CD4-positive, alpha-beta T cell treated with Interleukin-4 for 4 hours (primary cell): ENCODE measurements around the gene CACTIN.

Experiments used
- DNase-seq: peaks from one replicate; pipeline ENCODE4 v3.0.0-alpha.2; 2020

CACTIN gene

DNA sequence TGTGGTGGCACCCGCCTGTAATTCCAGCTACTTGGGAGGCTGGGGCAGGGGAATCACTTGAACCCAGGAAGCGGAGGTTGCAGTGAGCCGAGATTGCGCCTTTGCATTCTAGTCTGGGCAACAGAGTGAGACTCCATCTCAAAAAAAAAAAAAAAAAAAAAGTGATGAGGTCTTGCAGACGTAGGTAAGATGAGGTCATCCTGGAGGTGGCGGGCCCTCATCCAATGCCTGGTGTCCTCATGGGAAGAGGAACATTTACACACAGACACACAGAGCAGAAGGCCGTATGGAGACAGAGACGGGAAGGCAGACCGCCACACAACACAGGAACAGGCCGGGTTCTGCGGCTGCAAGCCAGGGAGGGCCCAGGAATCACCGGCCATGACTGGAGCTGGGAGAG, 4.4 kb downstream of the CACTIN start:
- DNase-seq = no peak

DNA sequence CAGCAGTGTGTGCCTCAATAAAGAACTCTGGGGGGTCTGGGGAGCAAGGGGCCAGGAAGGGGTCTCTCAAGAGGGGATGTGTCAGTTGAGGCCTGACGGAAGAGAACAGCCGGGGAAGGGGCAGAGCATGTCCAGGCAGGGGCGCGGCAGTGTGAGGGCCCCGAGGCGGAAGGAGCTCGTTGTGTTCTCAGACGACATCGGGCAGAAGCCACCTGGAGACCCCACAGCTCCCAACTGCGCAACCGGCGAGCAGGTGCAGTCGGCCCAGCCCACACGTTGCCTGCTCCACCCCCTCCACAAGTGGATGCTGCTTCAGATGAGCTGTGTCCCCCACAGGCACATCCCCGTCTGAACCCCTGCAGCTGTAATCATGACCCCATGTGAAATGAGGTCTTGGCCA, 4.9 kb downstream of the CACTIN start:
- DNase-seq = no peak

DNA sequence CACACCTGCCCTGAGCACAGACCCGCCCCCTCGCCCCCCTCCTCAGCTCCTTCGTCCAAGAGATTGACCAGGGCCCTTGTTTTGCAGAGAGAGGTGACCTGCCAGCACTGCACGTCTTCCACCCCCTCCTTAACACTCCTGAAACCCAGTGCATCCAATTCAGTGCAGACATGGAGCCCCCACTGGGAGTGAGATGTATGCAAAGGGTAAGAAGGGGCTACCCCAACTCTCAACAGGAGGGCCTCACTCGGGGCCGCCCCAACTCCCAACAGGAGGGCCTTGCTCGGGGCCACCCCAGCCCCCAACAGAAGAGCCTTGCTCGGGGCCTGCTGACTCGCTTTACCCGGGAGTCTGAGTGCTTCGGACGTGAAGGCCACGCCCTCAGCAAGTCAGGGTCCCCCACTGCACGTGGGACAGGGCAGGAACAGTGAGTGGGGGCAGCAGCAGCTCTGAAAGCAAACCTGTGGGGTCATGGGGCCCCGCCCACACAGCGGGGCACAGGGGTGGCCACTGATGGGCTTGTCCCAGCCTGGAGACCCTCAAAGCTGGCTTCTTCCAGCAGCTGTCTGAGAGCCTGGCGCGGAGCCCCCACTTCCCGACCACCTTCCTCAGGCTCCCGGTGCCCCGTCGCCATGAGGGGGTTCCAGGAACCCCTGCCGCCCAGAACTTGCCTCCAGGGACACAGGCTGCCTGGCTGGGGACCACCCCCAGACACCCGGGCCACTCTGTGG, 5.6 kb downstream of the CACTIN start:
- no peak for DNase-seq

DNA sequence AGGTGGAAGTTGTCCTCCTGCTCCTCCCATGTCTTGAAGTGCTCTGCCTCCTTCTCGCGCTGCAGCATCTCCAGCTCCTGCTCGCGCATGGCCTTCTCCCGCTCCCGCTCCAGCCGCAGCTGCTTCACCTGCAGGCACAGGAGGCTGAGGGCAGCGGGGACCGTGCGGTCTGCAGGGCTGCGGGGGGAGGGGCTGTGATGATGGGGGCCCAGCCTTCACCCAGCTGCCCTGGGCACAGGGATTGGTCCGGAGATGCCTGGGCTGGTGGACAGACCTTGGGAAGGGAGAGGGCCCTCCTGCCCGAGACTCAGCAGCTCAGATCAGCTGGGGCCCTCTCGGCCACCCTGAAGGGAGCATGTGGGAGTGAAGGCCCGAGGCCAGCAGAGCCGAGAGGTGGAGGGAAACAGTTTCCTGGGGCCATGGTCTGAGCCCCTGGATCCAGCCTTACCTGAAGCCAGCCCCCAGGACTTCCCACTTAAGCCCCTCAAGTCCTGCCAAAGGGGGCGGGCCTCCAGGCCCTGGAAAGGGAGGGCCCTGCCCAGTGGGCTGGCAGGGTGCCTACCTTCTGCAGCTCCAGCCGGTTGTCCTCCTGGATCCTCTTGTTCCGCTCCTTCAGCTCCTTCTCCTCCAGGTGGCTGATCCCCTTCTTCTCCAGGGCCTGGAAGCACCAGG, 6.3 kb downstream of the CACTIN start:
- DNase-seq = no peak

DNA sequence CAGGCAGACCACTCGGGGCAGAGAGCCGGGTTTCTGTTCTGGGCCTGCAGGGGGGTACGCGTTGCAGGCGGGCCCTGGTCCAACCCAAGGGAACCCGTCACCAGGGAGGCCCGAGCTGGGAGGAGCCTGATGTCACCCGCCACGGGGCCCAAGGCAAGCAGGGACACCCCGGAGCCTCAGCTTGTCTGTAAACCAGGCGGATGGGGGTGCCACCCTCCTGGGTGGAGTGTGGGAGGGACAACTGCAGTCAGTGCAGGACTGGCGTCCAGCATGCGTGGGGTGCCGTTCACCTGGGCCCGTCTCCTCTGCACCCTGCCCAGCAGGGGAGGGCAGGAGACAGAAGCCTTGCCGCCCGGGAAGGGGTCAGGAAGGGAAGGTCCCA, 7.0 kb downstream of the CACTIN start:
- DNase-seq = no peak

DNA sequence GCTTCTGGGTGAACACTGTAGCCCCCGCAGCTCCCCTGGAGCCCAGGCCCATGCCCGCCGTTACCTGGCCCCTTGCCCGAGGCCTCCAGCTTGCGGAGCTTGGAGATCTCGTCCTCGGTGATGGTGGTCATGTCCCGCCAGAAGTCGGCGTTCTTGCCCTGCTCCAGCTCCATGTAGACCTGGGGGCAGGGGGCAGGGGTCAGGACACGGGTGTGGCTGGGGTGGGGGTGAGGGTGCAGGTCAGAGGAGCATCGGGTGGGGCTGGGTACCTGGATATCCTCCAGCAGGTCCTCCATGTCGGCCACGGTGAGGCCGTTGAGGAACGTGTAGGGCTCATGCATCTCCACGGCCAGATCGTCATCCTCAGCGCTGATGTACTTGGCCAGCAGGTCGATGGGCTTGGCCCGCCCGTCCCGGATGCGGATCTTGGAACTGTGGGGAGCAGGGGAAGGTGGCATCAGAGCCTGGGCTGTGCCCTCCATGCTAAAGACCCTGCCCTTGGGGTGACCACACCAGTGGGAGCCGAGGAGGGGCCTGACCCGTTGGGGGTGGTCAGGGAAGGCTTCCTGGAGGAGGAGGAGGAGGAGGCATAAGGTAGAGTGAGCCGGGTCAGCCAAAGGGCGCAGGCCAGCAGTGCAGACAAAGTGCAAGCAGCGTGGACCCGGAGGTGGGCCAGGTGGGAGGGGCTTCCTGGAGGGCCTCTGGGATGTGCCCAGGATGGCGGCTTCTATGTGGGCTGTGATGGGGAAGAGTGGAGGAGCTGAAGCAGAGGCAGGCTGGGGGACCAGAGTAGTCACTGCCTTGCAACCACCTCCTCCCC, 7.6 kb downstream of the CACTIN start:
- no peak for DNase-seq

DNA sequence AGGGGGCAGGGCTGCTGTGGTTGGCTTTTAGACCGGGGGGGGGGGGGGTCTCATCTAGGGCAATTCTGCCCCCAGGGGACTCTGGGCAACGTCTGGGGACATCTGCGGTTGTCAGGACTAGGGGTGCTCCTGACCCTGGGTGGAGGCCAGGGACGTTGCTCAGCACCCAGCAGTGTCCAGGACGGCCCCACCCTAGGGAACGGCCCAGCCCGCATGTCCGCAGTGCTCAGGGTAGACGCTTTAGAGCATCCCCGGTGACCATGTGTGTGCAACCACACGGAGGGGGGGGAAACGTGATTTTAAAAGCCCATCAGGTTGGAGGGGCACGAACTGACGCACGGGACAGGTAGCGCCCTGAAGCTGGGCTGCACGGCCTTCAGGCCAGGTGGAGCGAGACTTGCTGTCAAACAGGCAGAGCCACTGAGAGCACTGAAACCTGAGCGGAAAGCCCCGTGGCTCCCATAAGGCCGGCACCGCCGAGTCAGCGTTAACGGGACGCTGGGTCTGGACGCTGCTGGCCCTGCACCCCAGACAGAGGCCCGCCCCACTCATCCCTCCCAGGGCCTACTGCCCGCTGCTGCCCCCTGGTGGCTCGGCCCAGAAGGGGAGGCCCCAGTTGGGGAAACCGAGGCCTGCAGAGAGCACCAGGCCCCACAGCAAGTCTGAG, 8.3 kb downstream of the CACTIN start:
- peak; percentile 12 for DNase-seq

DNA sequence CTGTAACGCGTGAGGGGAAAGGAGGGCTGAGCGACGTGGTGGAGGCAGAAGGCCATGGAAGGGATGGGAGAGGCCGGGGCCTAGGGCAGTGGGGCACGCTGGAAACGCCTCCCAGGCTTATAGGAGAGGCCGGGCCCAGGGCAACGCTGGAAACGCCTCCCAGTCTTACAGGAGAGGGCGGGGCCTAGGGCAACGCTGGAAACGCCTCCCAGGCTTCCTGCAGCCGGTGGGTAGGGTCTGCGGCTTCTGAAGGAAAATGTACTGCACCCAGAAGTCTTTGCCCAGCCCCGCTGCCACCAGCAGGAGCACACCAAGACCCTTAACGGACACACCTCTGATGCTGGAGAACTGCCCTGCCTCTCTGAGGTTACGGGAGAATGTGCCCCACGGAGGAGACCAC, 9.1 kb downstream of the CACTIN start:
- no peak for DNase-seq

DNA sequence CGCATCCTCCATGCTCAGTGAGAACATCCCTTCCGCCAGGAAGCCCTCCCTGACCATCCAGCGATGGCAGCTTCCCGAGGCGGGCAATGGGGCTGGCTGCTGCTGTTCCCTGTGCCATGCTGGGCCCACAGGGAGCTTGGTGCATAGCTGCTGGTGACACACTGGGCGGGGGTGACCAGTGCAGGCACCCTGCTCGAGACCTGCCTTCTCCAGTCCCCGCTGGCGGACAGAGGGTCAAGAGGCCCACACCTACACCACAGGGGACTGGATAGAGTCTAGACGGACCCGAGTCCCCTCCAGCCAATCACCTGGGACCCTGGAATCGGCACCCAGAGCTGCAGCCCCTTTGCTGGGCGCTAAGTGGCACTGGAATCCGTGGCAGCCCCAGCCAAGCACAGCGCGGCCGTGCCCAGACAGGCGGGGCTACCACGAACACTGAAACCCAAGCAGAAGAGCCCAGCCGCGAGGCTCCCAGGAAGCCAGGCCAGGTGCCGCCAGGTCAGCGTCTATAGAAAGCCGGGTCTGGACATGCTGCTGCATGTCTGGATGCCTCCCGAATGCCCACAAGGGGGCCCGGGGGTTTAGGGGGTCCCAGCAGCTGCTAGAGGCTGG, 11.0 kb downstream of the CACTIN start:
- no peak for DNase-seq

DNA sequence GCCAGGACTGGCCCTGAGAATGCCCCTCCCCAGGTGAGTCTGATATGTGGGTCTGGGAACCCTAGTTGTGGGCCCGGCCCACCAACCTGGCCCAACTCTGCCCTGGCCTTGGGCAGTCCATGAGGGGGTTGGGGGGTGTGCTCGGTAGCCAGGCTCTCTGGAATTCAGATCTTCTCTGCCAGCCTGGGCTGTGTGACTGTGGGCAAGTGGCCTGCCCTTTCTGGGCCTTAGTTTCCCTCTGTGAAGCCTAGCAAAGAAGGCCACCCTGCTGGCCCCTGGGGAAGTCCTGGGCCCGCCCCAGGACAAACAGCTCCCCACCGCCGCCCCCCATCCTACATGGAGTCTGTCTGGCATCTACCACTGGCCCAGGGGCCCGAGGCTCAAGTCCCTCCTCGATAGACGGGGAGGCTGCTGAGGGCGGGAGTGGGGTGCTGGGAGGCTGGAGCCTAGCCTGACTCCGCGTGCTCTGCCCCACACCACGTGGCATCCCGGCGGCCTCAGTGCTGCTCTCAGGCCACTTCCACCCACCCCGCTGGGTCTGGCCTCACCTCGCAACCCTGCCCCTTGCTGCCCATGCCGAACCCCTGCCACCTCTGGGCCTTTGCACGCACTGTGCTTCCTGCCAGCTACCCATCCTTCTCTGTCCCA, 11.6 kb downstream of the CACTIN start:
- no peak for DNase-seq

DNA sequence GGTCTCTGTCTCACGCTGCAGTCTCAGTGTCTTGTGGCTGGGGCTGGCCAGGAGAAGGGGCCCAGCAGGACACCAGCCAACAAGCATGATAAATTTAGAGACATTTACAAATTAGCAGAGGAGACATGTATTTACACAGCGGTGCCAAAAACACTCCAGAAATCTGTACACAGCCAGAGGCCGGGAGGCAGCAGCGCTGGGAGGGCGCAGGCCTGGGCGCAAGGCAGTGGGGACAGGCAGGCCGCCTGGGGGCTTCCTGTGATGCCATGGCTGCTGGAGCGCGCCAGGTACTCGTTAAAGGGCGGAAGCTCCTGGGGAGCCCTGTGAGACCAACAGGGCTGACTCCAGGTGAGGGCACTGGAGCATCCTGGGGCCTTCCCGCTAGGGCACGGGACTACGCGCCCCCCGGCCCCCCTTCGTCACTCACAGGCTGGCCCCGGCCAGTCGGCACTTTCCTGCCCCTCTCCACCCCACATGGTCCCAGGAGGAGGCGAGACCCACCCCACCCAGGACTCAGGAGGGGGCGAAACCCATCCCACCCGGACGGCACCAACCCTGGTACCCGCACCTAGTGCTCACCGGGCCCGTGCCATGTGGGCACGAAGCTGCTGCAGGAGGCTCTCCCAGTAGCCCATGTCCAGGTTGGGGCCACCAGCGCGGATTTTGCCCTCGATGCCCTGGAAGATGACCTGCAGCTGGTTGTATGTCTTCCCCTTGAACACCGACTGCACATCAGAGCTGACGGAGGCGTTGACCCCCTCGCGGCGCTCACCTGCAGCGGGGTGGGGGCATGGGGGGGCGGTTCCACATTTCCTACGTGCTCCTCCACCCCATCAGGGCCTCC, 12.6 kb downstream of the CACTIN start:
- DNase-seq = no peak

DNA sequence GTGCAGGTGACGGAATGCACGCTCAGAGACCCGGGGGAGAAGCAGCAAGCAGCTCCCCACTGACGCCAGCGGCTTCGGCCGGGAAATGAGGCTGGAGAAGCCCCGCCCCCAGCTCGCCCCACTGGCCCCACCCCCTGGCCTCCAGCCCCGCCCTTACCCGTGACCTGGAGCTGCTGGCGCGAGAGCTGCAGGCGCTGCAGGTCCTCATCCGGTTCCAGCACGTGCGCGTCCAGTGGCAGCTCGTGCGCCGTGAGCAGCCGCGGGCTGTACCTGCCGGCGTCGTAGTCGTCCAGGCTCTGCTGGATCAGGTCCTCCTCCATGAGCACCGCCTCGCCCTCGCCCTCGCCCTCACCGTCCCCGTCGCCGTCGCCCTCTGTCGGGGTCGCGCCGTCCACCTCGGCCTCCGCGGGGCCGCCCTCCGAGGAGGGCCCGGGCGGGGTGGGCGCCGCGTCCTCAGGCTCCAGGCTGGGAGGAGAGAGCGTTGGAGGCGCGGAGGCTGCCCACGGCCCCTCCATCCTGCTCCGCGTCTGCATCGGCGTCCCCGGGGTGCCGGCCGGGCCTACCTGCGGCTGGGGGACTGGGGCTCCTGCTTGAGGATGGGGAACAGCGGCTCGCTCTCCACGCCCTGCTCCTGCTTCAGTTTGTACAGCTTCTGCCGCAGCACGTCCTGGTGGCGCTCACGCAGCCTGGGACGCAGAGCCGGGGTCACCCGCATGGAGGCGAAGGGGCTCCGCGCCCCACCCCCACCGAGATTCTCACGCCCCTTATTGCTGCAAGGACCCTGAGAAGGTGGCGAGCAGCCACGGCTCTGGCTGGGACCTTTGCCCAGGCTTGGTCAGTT, 13.5 kb downstream of the CACTIN start:
- DNase-seq = no peak

DNA sequence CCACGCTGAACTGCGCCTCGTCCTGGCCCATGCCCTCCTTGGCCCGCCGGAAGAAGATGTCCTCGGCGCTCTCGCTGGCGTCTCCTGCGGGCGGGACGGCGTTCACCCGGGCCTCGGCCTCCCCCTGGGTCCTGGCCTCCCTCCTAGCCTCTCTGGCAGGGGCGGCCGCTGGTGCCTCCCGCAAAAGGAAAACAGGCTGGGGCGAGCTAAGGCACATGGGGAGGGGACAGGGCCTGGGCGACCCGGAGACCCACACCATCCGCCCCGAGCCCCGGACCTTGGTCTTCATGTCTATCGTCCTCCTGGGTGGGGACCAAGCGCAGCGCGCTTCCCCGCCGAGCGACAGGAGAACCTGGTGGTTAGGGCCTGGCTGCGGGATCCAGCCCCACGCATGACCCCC, 14.3 kb downstream of the CACTIN start:
- DNase-seq = no peak

DNA sequence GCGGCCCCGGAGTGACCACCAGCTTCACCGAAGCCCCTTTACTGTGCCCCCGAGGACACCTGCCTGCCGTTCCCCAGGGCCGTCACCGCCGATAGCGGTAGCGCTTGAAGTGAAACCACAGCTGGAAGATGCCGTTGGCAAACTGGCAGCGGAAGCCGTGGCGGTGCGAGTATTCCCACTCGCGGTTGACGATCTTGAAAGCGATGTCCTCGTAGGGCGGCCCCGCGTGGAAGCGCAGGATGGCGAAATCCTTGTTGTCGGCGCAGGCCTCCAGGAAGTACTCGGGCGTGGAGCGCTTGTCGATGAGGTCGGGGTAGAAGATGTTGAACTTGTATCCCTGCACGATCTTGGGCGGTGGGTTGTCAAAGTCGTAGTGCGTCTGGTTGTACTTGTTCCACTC, 14.7 kb downstream of the CACTIN start:
- DNase-seq = no peak

DNA sequence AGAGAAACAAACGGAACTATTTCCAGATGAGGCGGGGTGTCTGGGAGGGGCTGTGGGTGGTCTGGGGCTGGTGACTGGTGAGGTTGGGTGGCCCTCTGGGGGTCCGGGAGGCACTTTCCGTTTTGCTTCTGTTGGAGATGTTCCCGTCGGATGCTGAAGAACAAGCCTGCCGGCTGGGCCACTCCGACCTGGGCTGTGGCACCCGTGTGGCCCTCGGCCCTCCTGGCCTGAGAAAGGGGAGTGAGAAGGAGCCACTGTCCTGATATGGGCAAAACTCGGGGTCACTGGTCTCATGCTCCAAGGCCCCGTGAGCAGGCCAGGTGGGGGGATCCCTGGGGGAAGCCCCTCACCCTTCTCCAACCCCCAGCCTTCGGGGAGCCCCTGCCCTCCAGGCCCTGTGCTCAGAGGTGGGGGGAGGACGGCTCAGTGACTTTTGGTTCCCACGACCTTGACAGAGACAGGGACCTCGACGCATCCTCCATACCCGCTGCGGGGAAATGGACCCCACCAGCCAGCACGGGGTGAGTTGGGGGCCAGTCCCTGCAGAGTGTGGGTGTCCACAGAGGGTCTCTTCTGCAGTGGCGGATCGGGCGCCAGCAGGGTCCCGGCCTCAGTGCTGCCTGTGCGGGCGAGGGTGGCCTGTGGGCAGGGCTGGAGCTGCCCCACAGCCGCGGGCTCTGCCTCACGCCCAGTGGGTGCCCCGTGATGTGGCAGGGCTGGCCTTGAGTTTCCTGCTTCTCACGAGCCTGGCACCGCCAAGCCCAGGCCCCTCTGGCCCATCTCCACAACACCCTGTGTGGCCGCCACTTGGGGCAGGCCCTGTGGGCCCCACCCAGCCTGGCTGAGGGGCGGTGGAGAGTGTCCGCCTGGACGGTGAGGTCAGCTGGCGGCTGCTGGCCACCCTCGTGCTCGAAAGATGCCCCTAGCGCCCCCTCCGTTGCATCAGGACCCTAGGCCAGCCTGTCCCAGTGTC, 15.6 kb downstream of the CACTIN start:
- no peak for DNase-seq

DNA sequence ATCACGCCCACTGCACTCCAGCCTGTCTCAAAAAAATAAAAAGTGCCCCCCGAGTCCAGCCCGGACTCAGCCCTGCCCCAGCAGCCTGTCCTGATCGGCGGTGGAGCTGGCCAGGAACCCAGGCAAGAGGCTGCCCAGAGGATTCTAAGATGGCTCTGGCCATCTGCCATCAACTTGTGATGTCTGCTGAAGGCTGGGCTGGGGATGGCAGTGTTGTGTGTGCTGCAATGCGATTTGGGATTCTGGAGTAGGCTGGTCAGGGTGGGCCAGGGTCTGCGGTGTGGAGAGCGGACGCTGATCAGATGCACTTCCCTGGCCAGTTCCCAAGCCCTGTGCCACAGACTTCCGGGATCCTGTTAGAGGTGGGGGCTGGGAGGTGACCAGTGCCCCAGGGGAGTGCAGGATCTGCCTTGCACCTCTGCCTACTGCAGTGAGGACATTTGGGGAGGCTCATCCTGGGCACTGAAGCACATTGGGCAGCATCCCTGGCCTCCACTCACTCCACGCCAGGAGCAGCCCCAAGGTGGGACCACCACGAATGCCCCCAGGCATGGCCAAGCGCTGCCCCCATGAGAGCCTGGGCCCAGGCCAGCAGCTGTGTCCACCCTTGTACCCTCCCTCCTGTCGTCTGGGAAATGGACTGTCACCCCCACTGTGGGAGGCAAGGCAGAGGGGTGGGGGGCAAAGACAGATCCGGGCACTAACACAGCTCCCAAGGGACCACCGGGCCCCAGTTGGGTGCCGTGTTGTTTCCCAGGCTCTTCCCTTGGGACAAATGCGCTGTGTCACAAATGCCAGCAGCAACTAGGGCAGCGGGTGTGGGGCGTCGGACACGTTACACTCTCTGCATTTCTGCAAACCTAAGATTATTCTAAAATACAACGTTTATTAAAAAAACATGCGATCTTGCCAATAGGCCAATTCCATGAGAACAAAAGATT, 16.5 kb downstream of the CACTIN start:
- DNase-seq = no peak

DNA sequence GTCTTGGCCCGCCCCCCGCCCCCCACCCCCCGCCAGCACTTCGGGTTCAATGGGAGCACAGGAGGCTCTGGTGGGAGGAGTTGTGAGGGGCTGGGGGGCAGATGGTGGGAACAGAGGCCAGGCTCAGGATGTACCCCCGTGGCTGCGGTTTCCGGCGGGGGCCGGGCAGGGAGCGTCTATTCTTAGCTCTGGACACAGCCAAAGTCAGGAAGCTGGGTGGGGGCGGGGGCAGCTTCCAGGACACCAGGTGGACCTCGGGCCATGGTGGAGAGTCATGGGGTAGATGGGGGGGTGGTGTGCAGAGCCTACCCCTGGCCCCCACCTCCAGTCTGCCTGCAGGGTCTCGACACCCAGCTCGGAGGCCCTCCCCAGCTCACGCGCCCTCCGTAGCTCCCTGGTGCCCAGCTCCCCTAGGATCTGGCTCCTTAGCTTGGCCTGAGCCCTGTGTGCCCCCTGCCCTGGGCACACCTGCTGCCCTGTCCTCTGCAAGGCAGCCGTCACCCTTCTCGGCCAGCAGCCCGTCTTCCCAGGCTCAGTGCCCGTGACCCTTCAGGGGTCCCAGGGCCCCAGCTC, 17.8 kb downstream of the CACTIN start:
- DNase-seq = no peak
